ENCODE results near the gene TGM4.
"Not testable (repeated sequence)": the region's sequence is repeated elsewhere in the genome, so short reads cannot be mapped to it uniquely, and the experiment has no call there.

TGM4 gene

DNA sequence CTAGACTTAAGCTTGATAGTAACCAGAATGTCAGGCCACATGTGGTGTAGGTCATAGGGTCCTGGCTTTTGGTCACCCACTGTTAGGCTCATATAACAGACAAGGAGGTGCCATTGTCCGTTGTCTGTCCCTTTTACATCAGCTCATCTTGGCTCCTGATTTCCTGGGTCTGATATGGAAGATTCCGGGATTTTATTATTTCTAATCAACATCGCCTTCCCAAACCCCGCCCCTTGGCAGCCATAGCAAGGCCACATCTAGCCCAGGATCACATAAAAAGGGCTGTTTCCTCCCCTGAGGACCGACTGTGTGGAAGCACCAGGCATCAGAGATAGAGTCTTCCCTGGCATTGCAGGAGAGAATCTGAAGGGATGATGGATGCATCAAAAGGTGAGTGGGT is at the start of gene TGM4:
TSS of gene TGM4 (plus strand) at position 301 of the 400 bp plus-strand sequence. CDS start at position 372, 71 bp downstream.
- DNase-seq, result no peak

DNA sequence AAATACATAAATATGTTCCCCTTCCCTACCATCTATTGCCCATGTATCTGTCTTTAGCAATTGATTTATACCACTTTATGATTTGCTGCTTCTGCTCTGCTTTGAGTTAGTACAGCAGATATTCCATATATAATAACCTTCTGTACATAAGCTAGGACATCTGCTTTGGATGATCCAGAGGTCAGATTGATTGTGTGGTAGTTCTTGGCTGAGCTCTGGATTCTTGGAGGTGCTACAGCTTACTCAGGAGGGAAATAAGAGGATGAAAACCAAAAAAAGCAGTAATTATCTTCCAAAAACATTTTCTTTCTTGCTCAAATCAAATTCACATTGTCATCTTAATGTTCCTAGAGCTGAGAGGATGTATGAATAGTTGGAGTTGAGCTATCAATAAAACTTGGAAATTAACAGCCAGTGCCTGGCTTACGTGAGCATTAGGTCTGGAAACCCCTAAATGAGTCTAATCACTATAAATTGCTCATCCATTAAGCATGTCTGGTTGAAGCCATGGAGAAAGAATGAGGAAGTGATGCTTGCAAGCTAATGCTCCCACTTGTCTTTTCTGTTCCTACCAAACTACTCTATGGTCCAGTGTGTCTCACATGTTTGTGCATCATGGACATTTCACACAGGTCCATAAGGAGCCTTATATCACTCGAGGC is 49.0 kb upstream of the TGM4 start:
- no peak for DNase-seq

DNA sequence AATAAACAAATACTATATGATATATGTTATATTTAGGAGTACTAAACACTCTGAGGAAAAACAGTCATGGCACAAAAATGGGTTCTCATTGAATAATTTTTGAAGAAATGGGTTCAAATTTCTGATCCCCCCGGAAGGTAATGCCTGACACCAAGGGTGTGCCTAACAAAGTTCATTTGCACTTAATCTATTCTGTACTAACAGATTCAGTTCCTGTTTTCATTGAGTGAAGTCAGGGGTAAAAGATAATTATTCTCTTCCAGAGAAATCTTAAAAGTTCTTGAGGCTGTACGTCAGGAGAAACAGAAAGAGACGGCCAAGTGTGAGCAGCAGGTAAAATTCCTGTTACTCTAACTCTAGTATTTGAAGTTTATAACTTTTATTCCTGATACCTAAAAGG is 47.2 kb upstream of the TGM4 start:
- DNase-seq, result no peak

DNA sequence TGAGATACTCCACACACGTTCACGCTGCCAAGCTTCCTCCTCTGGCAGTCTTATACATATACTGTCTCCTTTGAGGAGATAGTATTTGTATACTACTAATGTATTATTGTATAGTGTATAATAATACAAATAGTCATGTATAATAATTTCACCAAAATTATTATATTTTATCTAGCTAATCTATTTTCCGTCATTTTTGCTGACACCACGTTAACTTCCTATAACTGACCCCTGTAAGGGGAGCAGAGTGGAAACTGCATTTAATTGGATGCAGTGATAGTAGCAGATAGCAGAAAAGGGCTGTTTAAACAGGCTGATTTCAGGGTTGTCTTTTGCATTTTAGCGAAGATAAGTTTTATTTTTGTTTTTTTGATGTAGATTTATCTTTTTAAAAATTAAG is 43.2 kb upstream of the TGM4 start:
- no peak for DNase-seq

DNA sequence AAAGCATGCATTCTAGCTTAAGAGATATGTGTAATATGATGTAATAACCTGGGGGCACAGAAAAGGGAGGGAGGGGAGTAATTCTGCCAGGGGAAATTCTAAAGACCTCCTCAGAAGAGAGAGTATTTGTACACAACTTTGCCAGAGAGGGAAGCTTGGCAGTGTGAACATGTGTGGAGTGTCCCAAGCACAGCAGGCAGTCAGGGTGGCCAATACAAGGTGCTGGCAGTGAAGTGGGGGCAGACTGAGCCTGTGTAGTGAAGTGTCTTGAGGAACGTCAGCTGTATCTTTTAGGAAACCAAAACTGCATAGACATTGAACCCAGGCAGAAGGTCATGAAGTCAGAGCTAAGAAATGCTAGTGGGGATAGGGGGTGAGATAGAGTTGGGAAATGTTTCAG is 42.4 kb upstream of the TGM4 start:
- no peak for DNase-seq

DNA sequence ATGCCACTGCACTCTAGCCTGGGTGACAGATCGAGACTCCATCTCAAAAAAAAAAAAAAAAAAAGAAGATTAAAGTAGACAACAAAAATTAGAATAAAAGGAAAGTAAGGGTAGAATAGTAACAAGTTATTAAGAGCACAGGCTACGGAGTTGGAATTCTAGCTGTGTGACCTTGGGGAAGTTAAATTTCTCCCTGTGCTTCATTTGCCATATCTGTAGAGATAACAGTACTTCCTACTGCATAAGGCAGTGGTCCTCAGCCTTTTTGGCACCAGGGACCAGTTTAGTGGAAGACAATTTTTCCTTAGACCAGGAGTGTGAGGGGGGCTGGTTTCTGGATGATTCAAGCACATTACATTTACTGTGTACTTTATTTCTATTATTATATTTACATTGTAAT is 41.4 kb upstream of the TGM4 start:
- no peak for DNase-seq

DNA sequence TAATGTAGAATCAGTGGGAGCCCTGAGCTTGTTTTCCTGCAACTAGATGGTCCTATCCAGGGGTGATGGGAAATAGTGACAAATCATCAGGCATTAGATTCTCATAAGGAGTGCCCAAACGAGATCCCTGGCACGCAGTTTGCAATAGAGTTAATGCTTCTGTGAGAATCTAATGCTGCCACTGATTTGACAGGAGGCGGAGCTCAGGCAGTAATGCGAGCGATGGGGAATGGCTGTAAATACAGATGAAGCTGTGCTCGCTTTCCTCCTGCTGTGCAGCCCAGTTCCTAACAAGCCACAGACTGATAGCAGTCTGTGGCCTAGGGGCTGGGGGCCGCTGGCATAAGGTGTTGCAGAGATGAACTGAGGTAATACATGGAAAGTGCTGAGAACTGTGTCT is 41.0 kb upstream of the TGM4 start:
- no peak for DNase-seq

DNA sequence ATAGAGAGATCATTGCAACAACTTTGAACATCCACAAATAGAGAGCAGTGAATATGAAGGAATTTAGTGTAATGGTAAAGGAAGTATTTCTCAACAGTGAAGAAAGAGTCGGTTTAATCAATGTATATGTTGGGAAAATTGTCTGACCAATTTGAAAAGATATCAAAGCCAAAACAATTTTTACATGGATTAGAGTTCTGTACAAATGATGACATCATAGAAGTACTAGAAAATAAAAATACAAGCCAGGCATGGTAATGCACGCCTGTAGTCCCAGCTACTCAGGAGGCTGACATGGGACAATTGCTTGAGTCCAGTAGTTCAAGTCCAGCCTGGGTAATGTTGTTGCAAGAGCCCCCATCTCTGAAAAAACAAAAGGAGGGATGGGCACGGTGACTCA is 38.7 kb upstream of the TGM4 start:
- no peak for DNase-seq

DNA sequence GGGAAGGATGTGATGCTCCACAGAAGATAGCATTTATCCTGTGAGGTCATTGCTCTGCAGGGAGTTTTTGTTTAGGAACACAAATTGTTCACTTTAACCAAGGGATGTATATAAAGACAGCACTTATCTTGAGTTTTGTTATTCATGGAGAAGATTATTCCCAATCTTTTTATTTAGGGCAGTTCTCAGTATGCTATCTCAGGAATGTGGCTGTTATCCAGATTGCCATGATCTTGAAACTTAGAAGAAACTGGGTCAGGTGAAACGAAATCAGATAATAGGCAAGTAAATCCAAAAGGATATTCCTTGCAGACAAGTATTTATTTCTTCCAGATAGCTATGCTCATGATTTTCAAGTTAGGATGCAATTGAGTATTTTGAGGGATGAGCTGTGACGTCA is 32.0 kb upstream of the TGM4 start:
- DNase-seq, result no peak

DNA sequence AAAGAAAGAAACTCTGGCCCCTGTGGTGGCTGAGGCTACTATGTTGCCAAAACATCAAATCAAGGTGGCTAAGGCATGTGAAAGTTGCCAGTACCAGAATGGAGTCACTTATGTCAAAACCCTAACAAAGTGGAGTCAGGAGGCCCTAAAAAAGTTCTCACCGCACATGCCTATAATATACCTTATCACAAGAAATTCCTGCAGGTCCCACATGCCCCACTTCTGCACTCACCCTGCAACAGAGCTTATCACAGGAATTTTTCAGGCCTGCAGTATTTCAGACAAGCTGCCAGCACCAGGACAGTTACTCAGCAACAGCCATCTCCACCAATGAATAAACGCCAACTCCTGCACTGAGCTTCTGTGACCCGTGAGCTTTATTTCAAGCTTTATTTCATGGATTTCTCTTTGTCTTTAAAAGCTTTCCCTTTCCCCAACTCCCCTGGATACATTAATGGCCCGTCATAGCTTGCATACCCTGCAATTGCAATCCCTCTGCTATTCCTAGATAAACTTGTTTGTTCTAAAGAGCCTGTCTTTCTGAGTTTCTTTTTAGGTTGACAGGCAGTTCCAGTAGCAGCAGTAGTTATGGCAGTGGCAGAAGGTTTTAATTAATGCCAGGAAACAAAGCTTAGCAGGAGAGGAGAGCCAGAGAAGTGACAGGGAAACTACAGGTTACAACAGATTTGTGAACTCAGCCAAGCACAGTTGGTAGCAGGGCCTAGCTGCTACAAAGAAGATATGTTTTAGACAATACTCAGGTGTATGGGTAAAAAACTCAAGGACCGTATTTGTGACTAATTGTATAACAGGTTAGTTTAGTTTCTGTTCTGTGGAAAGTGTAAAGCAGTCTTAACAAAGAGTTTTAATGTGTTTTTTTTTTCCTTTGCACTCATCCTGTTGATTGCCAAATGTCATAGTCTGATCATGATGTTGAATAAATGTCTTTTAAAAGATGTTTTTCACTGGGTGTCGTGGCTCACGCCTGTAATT is 28.6 kb upstream of the TGM4 start:
- no peak for DNase-seq

DNA sequence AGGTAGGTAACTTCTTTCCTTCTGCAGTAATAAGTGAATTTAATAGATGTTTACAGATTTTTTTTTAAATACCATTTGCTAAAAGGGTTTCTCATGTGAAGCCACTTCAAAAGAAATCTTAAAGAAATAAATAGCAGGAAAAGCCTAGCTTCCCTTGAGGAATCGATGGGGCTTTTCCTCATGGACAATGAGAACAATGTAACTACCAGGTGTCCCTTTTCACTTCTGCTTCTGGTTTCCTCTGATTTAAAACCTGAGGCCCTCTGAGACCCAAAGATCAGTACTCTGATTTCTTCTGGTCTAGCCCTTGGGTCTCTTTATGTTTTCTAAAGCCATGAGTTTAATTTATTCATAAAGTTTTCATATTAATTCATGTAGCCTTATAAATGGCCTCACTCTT is 25.8 kb upstream of the TGM4 start:
- no peak for DNase-seq

DNA sequence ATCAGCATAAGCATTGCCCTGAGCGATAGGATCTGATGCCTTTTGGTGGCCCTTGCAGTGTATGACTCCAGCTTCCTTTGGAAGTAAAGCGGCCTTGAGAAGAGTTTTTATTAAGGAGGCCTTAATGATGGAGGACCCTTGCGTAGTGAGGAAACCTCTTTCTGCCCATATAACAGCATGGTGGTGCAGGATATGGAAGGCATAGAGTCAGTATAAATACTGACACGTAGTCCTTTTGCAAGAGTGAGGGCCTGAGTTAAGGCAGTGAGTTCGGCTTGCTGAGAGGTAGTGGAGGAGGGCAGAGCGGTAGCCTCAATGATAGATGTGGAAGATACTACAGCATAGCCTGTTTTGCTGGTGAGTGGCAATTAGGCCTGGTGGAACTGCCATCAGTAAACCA is 17.7 kb upstream of the TGM4 start:
- DNase-seq, result not testable (repeated sequence)

DNA sequence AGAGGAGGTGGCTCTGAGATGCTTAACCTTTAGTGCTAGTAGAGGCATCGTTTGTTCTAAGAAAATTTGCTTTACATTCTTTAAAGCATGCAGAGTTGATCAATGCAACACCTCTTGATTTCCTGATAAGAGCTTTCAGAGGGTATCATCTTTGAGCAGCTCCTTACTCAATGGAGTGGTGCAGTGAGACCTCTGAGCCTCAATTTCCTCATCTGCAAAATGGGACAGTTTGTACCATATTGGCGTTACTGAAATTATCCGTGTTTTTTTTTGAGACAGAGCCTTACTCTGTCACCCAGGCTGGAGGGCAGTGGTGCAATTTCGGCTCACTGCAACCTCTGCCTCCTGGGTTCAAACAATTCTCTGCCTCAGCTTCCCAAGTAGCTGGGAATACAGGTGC is 14.3 kb upstream of the TGM4 start:
- no peak for DNase-seq

DNA sequence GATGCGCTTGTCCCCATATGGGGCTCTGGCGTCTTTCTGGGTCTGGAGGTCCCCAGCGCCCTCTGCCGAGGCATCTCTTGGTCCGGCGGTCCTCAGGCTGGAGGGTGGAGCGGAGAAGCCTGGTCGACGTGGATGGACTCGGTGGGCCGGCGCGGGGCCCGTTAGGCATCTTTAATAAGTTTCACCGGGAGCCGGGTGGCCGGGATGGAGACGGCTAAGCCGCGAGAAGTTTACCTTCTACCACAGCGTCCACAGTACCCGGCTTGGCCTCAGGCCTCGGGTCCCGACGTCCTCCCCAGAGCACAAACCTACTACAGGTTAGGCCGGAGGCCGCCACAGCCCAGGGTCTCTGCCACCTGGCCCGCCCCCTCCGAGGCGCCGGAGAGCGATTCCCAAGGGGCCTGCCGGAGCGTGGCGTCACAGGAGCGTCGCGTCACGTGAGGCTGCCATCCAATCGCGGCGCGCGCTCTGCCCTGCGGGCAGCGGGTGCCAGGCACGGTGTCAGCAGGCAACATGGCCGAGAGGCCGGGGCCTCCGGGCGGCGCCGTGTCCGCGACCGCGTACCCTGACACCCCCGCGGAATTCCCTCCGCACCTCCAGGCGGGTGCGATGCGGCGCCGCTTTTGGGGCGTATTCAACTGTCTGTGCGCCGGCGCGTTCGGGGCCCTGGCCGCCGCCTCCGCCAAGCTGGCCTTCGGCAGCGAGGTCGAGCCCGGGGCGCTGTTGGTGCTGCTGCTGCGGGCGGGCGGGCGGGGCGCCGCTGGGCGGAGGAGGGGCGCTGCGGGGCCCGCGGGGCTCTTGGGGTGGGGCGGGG is 12.8 kb upstream of the TGM4 start, which contains the start of gene TMEM42:
TSS of gene TMEM42 (plus strand) at position 501 of the 814 bp plus-strand sequence. CDS start at position 514, 13 bp downstream.
- peak; percentile 76 for DNase-seq

DNA sequence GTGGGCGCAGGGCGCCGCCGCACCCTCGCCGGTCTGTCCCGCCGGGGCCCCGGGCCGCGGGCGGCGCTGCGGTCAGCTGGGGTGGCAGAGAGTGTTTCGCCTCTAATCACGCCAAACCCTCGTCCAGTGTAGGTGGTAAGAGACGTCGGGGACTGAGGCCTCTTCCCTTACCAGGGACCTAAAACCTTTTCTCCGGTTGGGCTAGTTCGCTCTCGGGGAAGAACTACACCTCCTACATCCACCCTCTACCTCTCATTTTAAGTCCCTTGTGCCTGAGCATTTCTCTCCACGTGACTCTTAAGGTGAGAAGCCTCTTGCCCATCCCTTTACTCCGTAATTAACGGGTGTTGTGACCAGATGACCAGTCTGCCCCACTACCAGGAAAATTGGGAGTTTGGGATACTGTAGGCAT is 12.2 kb upstream of the TGM4 start:
- DNase-seq, result no peak

DNA sequence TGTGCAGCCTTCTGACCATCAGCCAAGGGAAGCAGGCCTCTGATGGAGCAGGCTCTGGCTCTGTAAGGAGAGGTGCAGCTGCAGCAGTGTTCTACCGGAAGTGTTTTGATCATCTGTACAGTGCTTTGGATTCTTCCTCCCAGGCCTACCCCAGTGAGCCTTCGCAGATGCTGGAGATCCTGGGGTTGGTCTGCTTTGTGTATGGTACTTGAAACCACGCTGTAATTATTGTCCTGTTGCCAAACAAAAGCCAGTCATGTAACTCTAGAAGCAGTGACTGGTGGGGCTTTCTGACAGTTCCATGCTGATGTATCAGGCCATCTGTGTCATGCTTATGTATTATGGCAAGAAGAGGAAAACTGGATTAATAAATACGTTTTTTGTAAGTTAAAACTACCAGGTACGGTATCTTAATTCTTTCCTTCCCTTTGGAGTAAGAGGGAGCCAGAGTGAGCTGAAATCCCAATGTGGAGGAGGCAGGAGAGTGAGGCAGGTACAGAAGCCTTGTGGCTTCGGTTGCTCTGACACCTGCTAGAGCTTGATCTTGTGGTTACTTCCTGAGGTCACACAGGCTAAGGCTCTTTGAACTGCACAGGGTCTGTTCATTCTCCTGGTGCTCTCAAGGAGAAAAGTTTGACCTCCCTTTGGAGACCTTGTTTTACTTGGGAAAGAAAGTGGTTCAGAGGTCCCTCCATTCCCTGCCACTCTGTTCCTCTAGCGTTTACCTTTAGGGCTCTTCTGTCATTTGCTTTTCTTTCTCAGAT is 9.0 kb upstream of the TGM4 start:
- no peak for DNase-seq

DNA sequence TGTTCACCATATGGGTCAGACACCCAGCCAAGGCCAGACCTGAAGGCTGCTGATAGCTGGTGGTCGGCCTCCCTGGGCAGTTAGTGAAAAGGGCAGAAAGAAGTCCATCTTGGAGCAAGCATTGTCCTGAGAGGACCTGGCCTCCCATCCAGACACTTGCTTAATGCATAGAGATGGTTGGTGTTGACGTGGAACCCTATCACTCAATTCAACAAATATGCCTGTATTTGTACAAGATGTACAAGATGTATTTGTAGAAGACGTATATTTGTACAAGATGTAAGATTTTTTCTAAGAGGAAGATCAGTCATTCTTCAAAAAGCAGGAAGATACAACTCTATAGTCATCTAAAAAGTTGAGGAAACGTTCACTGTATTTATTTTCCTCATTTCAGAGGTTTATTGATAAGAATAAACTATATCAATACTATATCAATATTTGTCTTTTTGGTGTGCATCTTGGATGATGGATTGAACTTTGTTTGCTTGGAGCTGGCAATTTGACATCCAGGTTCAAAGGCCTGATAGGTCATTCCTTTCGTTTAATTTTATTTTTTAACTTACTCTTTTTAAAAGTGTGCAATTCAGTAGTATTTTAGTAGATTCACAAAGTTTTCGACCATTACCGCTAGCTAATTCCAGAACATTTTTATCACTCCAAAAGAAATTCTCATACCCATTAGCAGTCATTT is 6.8 kb upstream of the TGM4 start:
- DNase-seq, result no peak

DNA sequence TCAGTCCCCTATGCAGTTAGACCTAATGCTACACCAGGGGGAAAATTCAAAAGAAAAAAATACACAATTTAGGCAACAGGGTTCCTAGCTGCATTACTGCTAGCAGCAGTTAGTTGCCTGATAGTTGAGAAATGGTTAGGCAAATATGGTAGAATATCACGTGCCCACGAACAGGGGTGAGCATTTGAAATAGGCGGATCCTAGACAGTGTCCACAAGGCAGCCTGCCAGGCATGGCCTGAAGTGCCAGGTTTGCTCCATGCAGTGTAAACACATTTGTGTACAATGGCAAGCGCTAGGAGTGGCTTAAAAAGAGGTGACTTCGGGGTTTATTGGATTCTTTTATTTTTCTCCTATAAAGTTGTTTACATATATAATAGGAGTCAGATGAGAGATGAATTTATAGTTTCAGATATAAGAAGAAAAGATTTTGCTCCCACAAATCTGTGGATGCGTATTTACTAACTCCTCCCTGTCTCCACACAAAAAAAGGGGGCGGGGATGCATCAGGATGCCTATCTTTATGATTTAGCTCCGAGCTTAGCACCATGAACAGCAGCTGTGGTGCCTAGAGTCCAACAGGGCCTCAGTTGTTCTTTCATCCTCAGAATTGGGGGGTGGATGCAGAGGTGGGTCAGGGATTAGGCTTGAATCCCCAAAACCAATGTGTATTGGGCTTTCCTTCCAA is 3.9 kb upstream of the TGM4 start:
- DNase-seq, result no peak

DNA sequence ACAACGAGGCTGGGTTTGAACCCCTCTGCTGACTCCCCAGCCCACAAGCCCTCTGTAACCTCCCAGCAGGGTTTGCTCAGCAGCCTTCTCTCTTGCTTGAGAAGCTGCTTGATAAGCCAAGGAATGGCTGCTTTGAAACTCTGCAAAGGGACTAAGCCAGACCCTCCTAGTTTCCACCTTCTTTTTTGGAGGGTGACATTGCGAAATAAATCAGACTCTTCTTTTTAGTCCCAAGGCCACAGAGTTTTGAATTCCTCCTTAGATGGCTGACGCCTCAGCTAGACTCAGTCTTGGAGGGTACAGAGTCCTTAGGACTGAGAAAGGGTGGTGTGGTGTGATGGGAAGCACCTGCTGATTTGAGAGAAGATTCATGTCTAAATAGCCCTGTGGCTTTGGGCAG is 1.2 kb downstream of the TGM4 start:
- DNase-seq, result no peak

DNA sequence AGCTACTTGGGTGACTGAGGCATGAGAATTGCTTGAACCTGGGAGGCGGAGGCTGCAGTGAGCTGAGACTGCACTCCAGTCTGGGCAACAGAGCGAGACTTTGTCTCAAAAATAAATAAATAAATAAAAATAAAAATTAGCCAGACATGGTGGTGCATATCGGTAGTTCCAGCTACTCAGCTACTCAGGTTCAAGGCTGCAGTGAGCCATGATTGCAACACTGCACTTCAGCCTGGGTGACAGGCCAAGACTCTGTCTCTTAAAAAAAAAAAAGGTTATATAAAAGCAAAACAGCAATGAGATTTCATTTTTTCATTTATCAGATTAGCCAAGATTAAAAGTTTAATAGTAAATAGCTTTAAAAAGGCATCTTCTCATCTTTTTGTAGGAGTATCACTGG is 2.9 kb downstream of the TGM4 start:
- no peak for DNase-seq

DNA sequence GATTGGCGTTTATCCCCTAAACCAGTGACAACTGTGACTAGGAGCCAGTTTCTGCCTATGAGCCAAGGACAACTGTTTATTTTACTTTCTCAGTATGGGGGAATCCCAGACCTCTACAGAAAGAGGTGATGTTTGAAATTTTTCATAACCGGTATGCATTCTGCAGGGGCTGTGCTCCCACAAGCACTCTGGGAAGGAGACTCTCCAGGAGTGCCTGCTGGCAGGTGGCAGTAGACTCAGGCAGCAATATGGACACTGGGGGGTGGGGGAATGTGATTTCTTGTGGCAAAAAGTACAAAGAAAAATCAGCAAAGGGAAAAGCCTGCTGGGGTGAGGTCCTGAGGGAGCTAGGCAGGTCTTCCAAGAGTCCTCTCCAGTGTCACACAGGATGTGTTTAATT is 5.9 kb downstream of the TGM4 start:
- no peak for DNase-seq
